GM23338 (cell line): ENCODE measurements around the gene FFAR3. TPM values are rescaled to one million over a fixed set of nuclear protein-coding genes. Genes with fewer than 3 reads are reported as not detected.

Experiments used
- ATAC-seq: fragments of 200-7000 bp; cut with Tn5 transposase; 3 replicates; pipeline ENCODE4 v1.9.1; 2020
- DNase-seq: peaks from one replicate; pipeline ENCODE4 v3.0.0-alpha.2; 2015; ENCODE audit warnings: low spot score
- H2AFZ ChIP-seq: fragments of 200-600 bp; sonication (generic); 2 replicates; pipeline ENCODE4 v1.8.0; 2016; ENCODE audit warnings: antibody characterized with exemption, mild to moderate bottlenecking, moderate library complexity
- H3F3A ChIP-seq: fragments of 200-600 bp; sonication (generic); replicated peaks from 2 replicates; pipeline ENCODE4 v1.8.0; 2017; ENCODE audit warnings: antibody characterized with exemption, mixed run types, low read depth
- H3K27ac ChIP-seq: fragments of 200-600 bp; sonication (generic); 2 replicates; pipeline ENCODE4 v1.6.1; 2016; ENCODE audit warnings: low read depth
- H3K27me3 ChIP-seq: fragments of 200-600 bp; sonication (generic); 2 replicates; pipeline ENCODE4 v1.8.0; 2016; ENCODE audit warnings: mild to moderate bottlenecking, mixed run types, moderate library complexity; ENCODE audit not compliant: insufficient read depth
- H3K36me3 ChIP-seq: fragments of 200-600 bp; sonication (generic); 2 replicates; pipeline ENCODE4 v1.8.0; 2016; ENCODE audit warnings: mild to moderate bottlenecking; ENCODE audit not compliant: insufficient read depth
- H3K4me1 ChIP-seq: fragments of 200-600 bp; sonication (generic); 2 replicates; pipeline ENCODE4 v1.8.0; 2016; ENCODE audit warnings: mild to moderate bottlenecking, moderate library complexity; ENCODE audit not compliant: insufficient read depth
- H3K4me2 ChIP-seq: fragments of 200-600 bp; sonication (generic); 2 replicates; pipeline ENCODE4 v1.7.1; 2017; ENCODE audit warnings: mixed run types
- H3K4me3 ChIP-seq: fragments of 200-600 bp; sonication (generic); 2 replicates; pipeline ENCODE4 v1.6.1; 2016; ENCODE audit warnings: mixed run types
- H3K79me2 ChIP-seq: fragments of 200-600 bp; sonication (generic); replicated peaks from 2 replicates; pipeline ENCODE4 v1.8.0; 2017; ENCODE audit warnings: mild to moderate bottlenecking; ENCODE audit not compliant: insufficient read depth
- H3K9me2 ChIP-seq: fragments of 200-600 bp; sonication (generic); 2 replicates; pipeline ENCODE4 v1.8.0; 2017; ENCODE audit not compliant: insufficient read depth
- H4K20me1 ChIP-seq: fragments of 200-600 bp; sonication (generic); replicated peaks from 2 replicates; pipeline ENCODE4 v1.8.0; 2017; ENCODE audit warnings: mild to moderate bottlenecking; ENCODE audit not compliant: insufficient read depth
- H3K27ac Mint-ChIP-seq: 2 replicates; pipeline ENCODE4 v1.8.0; 2020; ENCODE audit warnings: inconsistent platforms, mild to moderate bottlenecking, moderate library complexity, mixed read lengths
- H3K27me3 Mint-ChIP-seq: 3 replicates; pipeline ENCODE4 v1.8.0; 2022; ENCODE audit warnings: low read depth, mild to moderate bottlenecking, moderate library complexity, mixed read lengths, inconsistent platforms; ENCODE audit not compliant: insufficient read depth, poor library complexity
- H3K36me3 Mint-ChIP-seq: 3 replicates; pipeline ENCODE4 v1.8.0; 2021; ENCODE audit warnings: low read depth, mild to moderate bottlenecking, inconsistent platforms, moderate library complexity, mixed read lengths
- H3K4me1 Mint-ChIP-seq: 3 replicates; pipeline ENCODE4 v1.8.0; 2020; ENCODE audit warnings: mild to moderate bottlenecking, inconsistent platforms, mixed read lengths
- H3K4me3 Mint-ChIP-seq: 3 replicates; pipeline ENCODE4 v1.8.0; 2021; ENCODE audit warnings: moderate library complexity, mild to moderate bottlenecking, inconsistent platforms, mixed read lengths
- H3K9me3 Mint-ChIP-seq: 3 replicates; pipeline ENCODE4 v1.8.0; 2020; ENCODE audit warnings: moderate library complexity, mild to moderate bottlenecking, inconsistent platforms, mixed read lengths
- CREB1 ChIP-seq: fragments of 250-450 bp; sonication (Bioruptor Pico); IDR thresholded peaks from 2 replicates; pipeline ENCODE4 v1.5.0; 2020; ENCODE audit warnings: low read depth, mild to moderate bottlenecking, moderate library complexity
- CTCF ChIP-seq, 2 experiments: fragments of 200-600 bp in 1 of 2; sonication (generic) in 1 of 2; conservative IDR thresholded peaks; 2 replicates each; pipeline versions ENCODE4 v1.5.1 to v1.6.1; 2016 to 2017; ENCODE audit warnings: antibody characterized with exemption in 2 of 2, low read depth in 2 of 2, mild to moderate bottlenecking in 2 of 2, moderate library complexity in 1 of 2
- ETS1 ChIP-seq: IDR thresholded peaks from 2 replicates; pipeline ENCODE4 v1.6.1; 2016; ENCODE audit warnings: antibody characterized with exemption
- EZH2 ChIP-seq: fragments of 200-600 bp; sonication (generic); IDR thresholded peaks from one replicate; pipeline ENCODE4 v1.8.0; 2017; ENCODE audit warnings: antibody characterized with exemption, mild to moderate bottlenecking, low read depth; ENCODE audit not compliant: unreplicated experiment
- POLR2AphosphoS5 ChIP-seq: IDR thresholded peaks from 2 replicates; pipeline ENCODE4 v1.6.1; 2016; ENCODE audit warnings: antibody characterized with exemption, low read depth
- REST ChIP-seq: IDR thresholded peaks from one replicate; pipeline ENCODE4 v1.6.1; 2018; ENCODE audit warnings: antibody characterized with exemption; ENCODE audit not compliant: unreplicated experiment
- ZNF114 ChIP-seq: fragments of 250-450 bp; sonication (Bioruptor Pico); IDR thresholded peaks from 2 replicates; pipeline ENCODE4 v1.5.0; 2020; ENCODE audit warnings: mild to moderate bottlenecking, moderate library complexity
- ZNF462 ChIP-seq: fragments of 250-450 bp; sonication (Bioruptor Pico); IDR thresholded peaks from 2 replicates; pipeline ENCODE4 v1.5.0; 2020; ENCODE audit warnings: mild to moderate bottlenecking, moderate library complexity
- polyA plus RNA-seq: library from polyadenylated mRNA; unstranded; fragments of >200 nt; fragmentation: Nextera tagmentation; extraction: Ambion mirVana; gene quantifications from 2 replicates; pipeline ENCODE4 v1.2.1, GENCODE V29; 2016
- total RNA-seq: library from RNA; depleted of rRNA; stranded (reverse); fragments of >200 nt; shearing (Covaris generic); gene quantifications from 2 replicates; pipeline ENCODE4 v1.2.3, GENCODE V29; 2014

Gene FFAR3
- total and polyA plus RNA-seq, 2 experiments from 2014 or later = 0.35 TPM; not detected in 1

- Mint-ChIP-seq H3K36me3 (no peaks in the 10 kb centered on the region), H3K27ac (no peak within 1 kb of the TSS)
Observed at GRCh38 chr19:35328851-35329285, 29.4 kb upstream of the FFAR3 start, which contains the start of gene CD22. Gene CD22, plus strand, starts transcription at chr19:35329187. Its CDS starts 2,854 bp downstream, at chr19:35332041.

More at GRCh38 chr19:35328851-35329285, 29.4 kb upstream of the FFAR3 start, which contains the start of gene CD22:
- Histone ChIP-seq H3K9me2 (no peaks in the 10 kb centered on the region), H3K4me3 (no peak within 1 kb of the TSS), H3K36me3 (no peaks in the 10 kb centered on the region), H2AFZ (peak within 1 kb of the TSS; percentile 74; the same call in 1 of the 2 replicates), H3K4me1 (no peaks in the 10 kb centered on the region), H3F3A (no peaks in the 10 kb centered on the region), H3K79me2 (no peaks in the 10 kb centered on the region), H3K27ac (no peak within 1 kb of the TSS), H4K20me1 (no peaks in the 10 kb centered on the region), H3K27me3 (no peaks in the 10 kb centered on the region), H3K4me2 (0 out of 2 replicates have a peak within 1 kb of the TSS, but pooled peaks have one; percentile 38)
- H3K4me3 Mint-ChIP-seq = no peak within 1 kb of the TSS
- no peaks in the 10 kb centered on the region; the same call in 2 of the 3 replicates for H3K9me3 Mint-ChIP-seq
- H3K27me3 Mint-ChIP-seq = peaks cover 2% of the 10 kb centered on the region
- DNase-seq (no peak), ATAC-seq (no peak)
- peaks cover 7% of the 10 kb centered on the region for H3K4me1 Mint-ChIP-seq
- no peak for TF ChIP-seq ZNF114 (CRISPR knock-in tag)
- TF ChIP-seq POLR2AphosphoS5 = no peak
- TF ChIP-seq ETS1 = no peak
- no peak for TF ChIP-seq REST
- no peak for TF ChIP-seq ZNF462 (CRISPR knock-in tag)
- TF ChIP-seq CREB1 = no peak
- no peak for TF ChIP-seq EZH2
- no peak for TF ChIP-seq CTCF (conservative IDR thresholded peaks at IDR 0.05; ENCODE audit: low read depth in 2 of 2)
